Measurements from ENCODE around the gene CLDN22. TPM values are rescaled to one million over a fixed set of nuclear protein-coding genes. Genes with fewer than 3 reads are reported as not detected.
"Not testable (repeated sequence)": the region's sequence is repeated elsewhere in the genome, so short reads cannot be mapped to it uniquely, and the experiment has no call there.

CLDN22 gene
- total RNA-seq, 1 donor from 2014 or later, result not detected

DNA sequence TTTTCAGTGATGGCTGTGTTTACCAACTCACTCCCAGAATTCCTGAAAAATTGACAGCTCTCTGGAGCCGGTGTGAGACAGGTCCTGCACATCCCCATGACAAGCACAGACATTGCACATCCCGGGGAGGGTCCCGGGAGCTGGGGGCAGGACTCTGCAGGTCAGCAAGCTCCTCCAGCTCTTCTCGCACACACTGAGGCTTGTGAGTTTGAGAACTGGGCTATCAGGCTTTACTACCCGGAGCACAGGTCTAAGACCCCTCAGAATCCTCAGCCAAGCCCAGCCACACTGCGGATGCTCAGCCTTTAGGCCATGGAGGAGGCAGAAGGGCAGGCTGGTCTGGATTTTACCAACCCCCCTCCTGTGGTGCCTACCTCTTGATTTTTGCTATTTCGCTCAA lies 7.8 kb upstream of the CLDN22 start:
- ATAC-seq (no peak), DNase-seq (ENCODE audit: low spot score) (no peak)
- intact Hi-C loops (cut with DNase I), result no loop called here

GRCh38 chr4:183326853-183327252 lies 6.8 kb upstream of the CLDN22 start:
- intact Hi-C loops (cut with DNase I), result no loop called here
- ATAC-seq (no peak), DNase-seq (ENCODE audit: low spot score) (no peak)

DNA sequence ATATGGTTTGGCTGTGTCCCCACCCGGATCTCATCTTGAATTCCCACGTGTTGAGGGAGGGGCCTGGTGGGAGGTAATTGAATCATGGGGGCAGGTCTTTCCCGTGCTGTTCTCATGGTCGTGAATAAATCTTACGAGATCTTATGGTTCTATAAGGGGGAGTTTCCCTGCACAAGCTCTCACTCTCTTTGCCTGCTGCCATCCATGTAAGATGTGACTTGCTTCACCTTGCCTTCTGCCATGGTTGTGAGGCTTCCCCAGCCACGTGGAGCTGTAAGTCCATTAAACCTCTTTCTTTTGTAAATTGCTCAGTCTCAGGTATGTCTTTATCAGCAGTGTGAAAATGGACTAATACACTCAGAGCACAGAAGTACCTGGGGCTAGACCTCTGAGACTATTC lies 6.3 kb upstream of the CLDN22 start:
- intact Hi-C loops (cut with DNase I); ATAC-seq; DNase-seq (ENCODE audit: low spot score): not testable (repeated sequence)

DNA sequence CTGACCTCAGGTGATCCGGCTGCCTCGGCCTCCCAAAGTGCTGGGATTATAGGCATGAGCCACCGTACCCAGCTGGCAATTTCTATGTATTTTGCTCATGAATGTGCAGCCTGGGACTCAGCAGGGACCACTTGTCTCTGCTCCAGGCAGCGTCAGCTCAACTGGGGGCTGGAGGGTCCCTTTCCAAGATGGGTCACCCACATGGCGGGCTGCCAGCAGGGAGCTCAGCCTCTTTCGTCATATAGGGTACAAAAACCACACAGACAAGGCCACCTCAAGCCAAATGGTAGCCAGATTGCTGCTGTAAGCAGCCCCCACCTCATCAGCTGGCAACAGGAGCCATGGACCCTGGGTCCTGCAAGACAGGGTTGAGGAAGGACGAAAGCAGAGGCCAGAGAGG lies 4.5 kb upstream of the CLDN22 start:
- ATAC-seq (no peak), DNase-seq (ENCODE audit: low spot score) (no peak)
- intact Hi-C loops (cut with DNase I), result no loop called here

DNA sequence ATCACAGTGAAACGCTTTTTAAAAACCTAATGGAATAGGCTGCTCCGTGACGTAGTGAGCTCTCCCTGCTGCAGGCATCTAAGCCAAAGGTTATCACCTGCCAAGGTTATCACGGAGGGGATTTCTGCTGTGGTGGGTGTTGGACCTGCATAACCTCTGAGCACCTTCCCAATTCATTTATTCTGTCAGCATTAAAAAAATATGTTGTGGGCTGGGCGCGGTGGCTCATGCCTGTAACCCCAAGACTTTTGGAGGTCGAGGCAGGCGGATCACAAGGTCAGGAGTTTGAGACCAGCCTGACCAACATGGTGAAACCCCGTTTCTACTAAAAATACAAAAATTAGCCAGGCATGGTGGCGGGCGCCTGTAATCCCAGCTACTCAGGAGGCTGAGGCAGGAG lies 4.0 kb upstream of the CLDN22 start:
- ATAC-seq; intact Hi-C loops (cut with DNase I); DNase-seq (ENCODE audit: low spot score): not testable (repeated sequence)

GRCh38 chr4:183323295-183323694 lies 3.2 kb upstream of the CLDN22 start:
- intact Hi-C loops (cut with DNase I), result no loop called here
- ATAC-seq (no peak), DNase-seq (ENCODE audit: low spot score) (no peak)

DNA sequence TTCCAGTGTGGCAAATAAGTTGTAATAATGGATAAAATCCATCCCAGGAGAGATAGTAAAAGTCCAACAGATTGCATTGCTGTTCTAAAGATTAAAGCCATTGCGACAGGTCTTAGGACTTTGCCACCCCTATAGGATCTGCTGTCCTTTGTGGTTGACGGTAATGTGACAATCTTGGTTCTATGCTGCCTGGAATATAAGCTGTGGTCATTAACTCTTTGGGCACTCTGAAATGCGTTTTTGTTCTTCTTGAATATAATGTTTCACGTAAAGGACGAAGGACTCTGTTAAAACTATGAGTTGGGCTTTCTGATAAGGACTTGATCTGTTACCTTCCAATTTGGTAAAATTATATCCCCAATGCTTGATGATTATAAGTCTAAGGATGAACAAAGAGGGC lies 2.2 kb upstream of the CLDN22 start, which contains the start of gene CLDN24:
Gene CLDN24 (minus strand): TSS at position 101 of the 400 bp plus-strand sequence. CDS start 0 bp downstream, at position 101.
- no peak for ATAC-seq
- intact Hi-C loops (cut with DNase I), result no loop called here
- DNase-seq (ENCODE audit: low spot score), result no peak

GRCh38 chr4:183321516-183321915 lies 1.4 kb upstream of the CLDN22 start:
- ATAC-seq, result no peak
- intact Hi-C loops (cut with DNase I), result no loop called here
- DNase-seq (ENCODE audit: low spot score), result no peak

DNA sequence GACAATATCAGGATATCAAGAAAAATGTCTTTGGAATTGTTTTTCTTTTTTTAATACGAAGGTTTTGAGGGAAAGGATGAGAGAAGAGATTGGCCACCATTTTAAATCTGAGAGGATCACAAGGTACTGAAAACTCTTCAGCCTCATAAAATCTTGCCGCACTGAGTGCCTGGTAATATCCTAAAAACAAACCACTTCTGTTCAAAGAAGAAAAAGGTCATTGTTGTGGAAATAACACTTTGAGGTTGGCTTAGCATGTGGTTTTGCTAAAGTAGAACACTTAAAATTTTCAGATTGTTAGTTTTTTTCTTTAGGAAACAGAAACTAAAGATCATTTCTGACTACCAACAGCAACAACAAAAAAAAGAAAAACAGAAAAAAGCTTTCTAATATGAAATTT lies 1.0 kb upstream of the CLDN22 start:
- intact Hi-C loops (cut with DNase I), result no loop called here
- ATAC-seq, result peak; percentile 66
- no peak for DNase-seq (ENCODE audit: low spot score)

GRCh38 chr4:183318656-183319055 lies 1.4 kb downstream of the CLDN22 start:
- ATAC-seq, result peak; percentile 26
- no peak for DNase-seq (ENCODE audit: low spot score)
- intact Hi-C loops (cut with DNase I), result no loop called here

DNA sequence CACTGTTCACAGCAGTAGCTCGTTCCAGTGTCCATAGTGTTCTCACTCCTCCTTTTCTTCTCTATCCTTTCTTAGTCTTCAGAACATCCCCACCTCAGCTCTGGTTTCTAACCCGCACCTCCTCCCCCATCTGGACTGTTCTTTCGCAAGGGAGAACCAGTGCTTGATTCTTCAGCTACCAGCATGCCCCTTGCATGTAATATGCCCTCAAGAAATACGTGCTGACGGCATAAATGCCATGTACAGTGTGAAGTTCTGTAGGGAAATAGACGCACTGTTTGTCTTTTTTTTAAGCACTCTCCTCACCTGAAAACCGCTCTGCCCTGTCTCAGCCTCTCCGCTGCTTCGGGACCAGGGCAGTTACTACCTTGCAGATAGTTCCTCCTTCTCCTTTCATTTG lies 5.3 kb downstream of the CLDN22 start:
- intact Hi-C loops (cut with DNase I), result no loop called here
- no peak for ATAC-seq

DNA sequence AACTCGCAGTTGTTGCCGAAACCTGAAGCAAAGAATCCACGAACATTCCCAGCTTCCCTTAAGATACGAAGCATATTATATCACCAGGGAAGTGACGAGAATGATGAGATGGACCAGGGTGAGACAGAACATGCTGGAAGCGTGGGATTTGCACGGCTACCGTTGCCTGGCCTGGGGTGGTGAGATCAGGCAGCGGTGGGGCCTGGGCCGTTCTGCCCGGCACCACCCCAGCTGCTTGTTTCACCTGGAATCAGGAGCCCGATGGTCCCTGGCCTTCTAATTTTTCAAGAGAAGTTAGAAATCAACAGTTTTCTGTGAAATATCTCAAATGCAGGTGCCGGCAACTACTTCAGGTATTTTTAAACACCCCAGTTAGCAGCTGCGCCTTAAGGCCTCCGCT lies 5.7 kb downstream of the CLDN22 start:
- ATAC-seq (no peak), DNase-seq (ENCODE audit: low spot score) (no peak)
- intact Hi-C loops (cut with DNase I), result no loop called here

More for the DNA sequence above, 5.3 kb downstream of the CLDN22 start:
- no peak for DNase-seq (ENCODE audit: low spot score)

GRCh38 chr4:183312841-183313240 lies 7.2 kb downstream of the CLDN22 start:
- ATAC-seq, result no peak
- no peak for DNase-seq (ENCODE audit: low spot score)
- intact Hi-C loops (cut with DNase I), result no loop called here

- intact Hi-C loops (cut with DNase I), result no loop called here
- ATAC-seq (no peak), DNase-seq (ENCODE audit: low spot score) (no peak)
Measured at GRCh38 chr4:183306811-183307210, 13.3 kb downstream of the CLDN22 start.

DNA sequence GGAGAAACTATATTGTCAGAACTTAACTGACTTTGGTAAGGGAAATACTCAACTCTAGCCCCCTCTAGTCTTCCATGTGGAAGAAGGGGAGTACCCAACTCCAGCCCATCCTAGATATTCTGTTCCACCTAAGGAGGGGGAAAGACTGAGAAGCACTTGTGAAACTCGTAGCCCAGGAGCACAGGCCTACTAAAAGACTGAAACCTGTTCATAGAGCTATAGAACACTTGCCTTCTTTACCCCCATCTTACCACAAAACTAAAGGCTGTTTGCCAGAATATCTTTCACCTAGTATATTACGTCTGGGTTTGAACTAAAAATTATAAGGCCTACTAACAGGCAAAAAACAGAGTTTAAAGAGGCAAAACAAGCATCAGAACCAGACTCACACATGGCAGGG lies 15.5 kb downstream of the CLDN22 start:
- ATAC-seq (no peak), DNase-seq (ENCODE audit: low spot score) (no peak)
- intact Hi-C loops (cut with DNase I), result no loop called here

DNA sequence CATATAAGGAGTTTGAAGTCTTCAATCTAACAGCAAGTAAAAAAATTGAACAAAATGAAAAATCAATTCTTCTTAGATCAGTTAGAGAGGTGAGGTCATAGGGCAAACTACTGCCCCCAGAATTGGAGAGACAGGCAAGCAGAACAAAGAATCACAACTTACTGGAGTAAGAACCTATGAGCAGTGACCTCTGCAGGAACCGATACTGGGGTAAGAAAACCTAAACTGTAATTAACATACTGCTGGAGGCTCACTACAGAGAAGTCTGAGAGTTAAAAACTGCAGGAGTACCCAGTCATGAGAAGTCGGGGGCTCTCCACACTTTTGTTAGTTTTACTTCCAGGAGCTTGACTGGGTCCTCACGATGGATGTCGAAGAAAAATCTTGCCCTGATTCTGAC lies 16.0 kb downstream of the CLDN22 start:
- DNase-seq (ENCODE audit: low spot score) (no peak), ATAC-seq (no peak)
- intact Hi-C loops (cut with DNase I), result no loop called here

DNA sequence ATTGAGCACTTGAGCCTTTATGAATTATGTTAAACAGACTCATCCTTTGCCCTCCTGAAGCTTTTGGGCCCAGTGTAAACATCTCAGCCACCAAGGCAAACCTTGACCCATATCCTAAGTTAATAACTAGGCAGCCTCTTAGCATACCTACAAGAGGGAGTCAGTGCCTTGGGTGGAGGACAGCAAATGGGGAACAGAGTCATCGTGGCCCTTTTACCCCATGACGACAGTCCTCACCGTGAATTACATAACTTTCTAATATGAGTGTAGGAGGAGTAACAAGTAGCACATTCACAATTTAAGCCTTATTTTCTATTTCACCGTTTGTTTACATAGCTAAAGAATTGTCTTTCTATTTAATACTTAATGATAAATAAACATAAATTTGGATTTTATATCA lies 16.8 kb downstream of the CLDN22 start:
- no peak for ATAC-seq
- DNase-seq (ENCODE audit: low spot score), result no peak
- intact Hi-C loops (cut with DNase I), result no loop called here

- no peak for ATAC-seq
Measured at GRCh38 chr4:183300655-183301054, 19.4 kb downstream of the CLDN22 start.

DNA sequence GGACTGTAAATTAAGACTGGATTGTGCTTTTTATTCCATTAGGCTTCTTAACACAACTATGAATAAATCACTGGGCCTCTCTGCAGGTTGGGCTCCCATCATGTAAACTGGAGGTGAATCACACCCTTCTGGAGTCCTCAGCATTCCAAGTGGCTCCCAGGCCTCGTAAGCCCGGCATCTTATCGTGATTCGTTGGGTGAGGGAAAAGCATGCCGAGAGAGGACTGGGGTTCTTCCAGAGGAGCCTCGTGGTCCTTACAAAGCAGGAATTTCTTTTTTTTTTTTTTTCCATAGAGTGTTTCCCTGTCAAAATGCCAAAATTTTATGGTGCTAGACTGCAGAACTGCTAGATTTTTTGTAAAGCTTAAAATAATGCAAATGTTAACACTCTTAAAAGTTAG lies 20.0 kb downstream of the CLDN22 start:
- intact Hi-C loops (cut with DNase I), result no loop called here
- DNase-seq (ENCODE audit: low spot score), result no peak
- no peak for ATAC-seq

More at GRCh38 chr4:183300655-183301054, 19.4 kb downstream of the CLDN22 start:
- DNase-seq (ENCODE audit: low spot score), result no peak
- intact Hi-C loops (cut with DNase I), result no loop called here

DNA sequence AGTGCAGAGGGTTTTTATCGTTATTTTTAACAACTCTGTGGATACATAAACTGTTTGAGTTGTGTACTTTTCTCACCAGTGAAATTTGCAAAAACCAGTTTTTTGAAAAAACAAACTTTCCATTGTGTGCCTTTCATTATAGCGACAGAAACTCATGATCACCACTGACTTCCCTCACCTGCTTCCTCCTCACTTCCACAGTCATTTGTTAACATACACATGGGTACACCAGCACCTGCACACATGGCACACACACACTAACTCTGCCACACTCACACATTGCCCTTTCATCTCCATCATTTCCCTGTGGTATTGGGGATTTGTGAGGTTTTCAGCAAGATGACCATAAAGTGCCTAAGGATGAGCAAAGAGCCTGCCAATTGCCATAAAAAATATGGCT lies 20.6 kb downstream of the CLDN22 start:
- DNase-seq (ENCODE audit: low spot score) (no peak), ATAC-seq (no peak)
- intact Hi-C loops (cut with DNase I), result no loop called here

- DNase-seq (ENCODE audit: low spot score) (no peak), ATAC-seq (no peak)
- intact Hi-C loops (cut with DNase I), result no loop called here
Measured at GRCh38 chr4:183297675-183298074, 22.4 kb downstream of the CLDN22 start.

- no peak for ATAC-seq
- DNase-seq (ENCODE audit: low spot score), result no peak
- intact Hi-C loops (cut with DNase I), result no loop called here
Measured at GRCh38 chr4:183295711-183296110, 24.4 kb downstream of the CLDN22 start.
